ENCODE measurements around the gene TFR2. TPM values are rescaled to one million over a fixed set of nuclear protein-coding genes. Genes with fewer than 3 reads are reported as not detected.

TFR2 gene
- total RNA-seq, 1 experiment from 2014 or later = 5.7 TPM

DNA sequence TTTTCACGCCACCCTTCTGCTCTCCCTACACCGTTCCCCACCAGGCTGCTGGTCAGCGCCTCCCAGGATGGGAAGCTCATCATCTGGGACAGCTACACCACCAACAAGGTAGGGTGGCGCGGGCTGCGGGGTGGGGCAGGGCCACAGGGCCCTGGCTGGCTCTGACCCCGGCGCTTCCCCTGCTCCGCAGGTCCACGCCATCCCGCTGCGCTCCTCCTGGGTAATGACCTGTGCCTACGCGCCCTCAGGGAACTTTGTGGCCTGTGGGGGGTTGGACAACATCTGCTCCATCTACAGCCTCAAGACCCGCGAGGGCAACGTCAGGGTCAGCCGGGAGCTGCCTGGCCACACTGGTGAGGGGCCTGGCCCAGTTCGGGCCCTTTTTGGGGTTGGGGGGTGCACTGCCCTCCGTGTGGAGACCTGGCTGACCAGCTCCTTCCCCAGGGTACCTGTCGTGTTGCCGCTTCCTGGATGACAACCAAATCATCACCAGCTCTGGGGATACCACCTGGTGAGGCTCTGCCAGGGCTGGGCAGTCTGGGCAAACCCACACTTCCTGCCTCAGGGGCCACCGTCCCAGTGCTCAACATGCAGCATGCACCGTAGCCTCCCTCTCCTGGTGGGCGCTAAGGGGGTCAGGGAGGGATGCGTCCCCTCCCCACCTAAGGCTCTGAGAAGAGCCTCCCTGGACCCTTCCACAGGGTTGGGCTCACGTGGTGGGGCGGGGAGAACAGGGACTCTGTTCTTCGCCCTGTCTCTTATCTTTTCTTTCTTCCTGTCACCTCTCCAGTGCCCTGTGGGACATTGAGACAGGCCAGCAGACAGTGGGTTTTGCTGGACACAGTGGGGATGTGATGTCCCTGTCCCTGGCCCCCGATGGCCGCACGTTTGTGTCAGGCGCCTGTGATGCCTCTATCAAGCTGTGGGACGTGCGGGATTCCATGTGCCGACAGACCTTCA is 36.2 kb upstream of the TFR2 start (continued):
- TF ChIP-seq ARID4B (CRISPR knock-in tag; IDR thresholded peaks at IDR 0.05; ENCODE audit: borderline replicate concordance) = no peak

DNA sequence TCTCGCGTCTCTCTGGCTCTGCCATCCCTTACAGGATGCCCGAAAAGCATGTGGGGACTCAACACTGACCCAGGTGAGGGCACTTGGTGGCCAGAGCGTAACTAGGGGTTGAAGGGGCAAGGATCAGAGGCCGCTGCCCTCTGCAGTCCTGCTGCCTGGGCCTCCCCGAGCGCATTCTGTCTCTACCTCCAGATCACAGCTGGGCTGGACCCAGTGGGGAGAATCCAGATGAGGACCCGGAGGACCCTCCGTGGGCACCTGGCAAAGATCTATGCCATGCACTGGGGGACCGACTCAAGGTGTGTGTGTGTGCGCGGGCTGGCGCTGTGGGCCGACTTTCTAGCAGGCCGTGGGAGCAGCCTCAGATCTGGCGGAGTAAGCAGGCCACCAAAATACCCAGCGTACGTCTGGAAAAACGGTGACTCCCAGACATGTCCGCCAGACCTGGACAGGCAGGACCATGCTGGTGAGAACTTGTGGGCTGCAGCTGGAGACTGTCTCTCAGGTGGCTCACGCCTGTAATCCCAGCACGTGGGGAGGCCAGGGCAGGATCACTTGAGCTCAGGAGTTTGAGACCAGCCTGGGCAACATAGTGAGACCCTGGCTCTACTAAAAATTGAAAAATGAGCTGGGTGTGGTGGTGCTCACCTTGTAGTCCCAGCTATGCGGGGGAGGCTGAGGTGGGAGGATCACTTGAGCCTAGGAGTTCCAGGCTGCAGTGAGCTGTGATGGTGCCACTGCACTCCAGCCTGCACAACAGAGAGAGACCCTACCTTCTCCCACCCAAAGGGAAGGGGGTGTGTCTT is 35.4 kb upstream of the TFR2 start:
- H3K27ac Mint-ChIP-seq = peak overlapping the region; percentile 95
- no peak for TF ChIP-seq SMAD4 (CRISPR knock-in tag; IDR thresholded peaks at IDR 0.05)
- no peak for TF ChIP-seq ZNF281 (CRISPR knock-in tag; IDR thresholded peaks at IDR 0.05)
- TF ChIP-seq ZNF121 (CRISPR knock-in tag; IDR thresholded peaks at IDR 0.05) = peak; percentile 84
- no peaks in the 10 kb centered on the region for H3K9me3 Mint-ChIP-seq
- peaks cover 14% of the 10 kb centered on the region for H3K36me3 Mint-ChIP-seq
- H3K4me3 Mint-ChIP-seq = peak overlapping the region; percentile 73
- no peak for ATAC-seq
- DNase-seq (ENCODE audit: low spot score) = no peak
- H3K4me1 Mint-ChIP-seq = peaks cover 11% of the 10 kb centered on the region
- H3K27me3 Mint-ChIP-seq (ENCODE audit: low read depth) = peaks cover 15% of the 10 kb centered on the region
- CTCF ChIA-PET = interaction anchor here (0.6 to 4.1 kb wide), 8 partner anchors 13 to 119 kb away, joined by 3 to 18 read pairs (median 4); no protein-coding TSS in a partner anchor
- POLR2A ChIA-PET = interaction anchor here (0.5 to 1.4 kb wide), 3 partner anchors 12 to 44 kb away, joined by 3 to 4 read pairs (median 3); no protein-coding TSS in a partner anchor

DNA sequence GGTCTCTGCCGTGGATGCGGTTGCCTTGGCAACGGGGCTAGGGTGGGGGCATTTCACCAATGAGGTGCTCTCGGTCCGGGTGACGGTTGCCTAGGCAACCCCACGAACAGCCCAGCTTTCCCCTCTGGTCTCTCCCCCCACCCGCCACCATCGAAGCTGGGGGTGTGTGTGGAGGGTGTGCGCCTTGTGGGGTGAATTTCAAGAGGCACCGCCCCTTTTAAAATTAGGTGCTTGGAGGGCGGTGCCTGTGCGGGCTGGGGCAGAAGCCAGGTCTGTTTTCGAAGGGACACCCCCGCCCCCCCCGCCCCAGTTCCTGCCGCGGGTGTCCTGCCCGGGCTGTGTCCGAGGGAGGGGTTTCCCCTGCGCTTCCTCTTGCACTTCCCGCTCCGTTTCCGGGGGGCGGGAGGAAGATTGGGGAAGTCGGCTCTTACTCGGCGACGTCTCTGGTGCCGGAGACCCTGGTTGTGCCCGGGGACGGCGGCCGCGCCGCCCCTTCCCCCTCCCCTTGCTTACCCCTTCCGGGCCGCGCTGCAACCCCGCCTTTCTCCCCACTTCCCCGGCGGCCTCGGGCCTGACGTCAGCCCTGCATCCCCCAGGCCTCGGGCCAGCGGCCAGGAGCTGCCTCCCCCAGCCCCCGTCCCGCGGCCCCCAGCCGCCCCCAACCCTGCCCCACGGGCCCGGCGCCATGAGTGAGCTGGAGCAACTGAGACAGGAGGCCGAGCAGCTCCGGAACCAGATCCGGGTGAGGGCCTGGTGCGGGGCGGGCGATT is 34.4 kb upstream of the TFR2 start:
- Mint-ChIP-seq H3K4me1 (peaks cover 11% of the 10 kb centered on the region), H3K9me3 (no peaks in the 10 kb centered on the region), H3K4me3 (peak overlapping the region; percentile 73), H3K36me3 (peaks cover 14% of the 10 kb centered on the region), H3K27me3 (ENCODE audit: low read depth) (peaks cover 23% of the 10 kb centered on the region), H3K27ac (no peak overlapping the region)
- TF ChIP-seq ETV6 (CRISPR knock-in tag; IDR thresholded peaks at IDR 0.05) (peak; percentile 99), AFF4 (CRISPR knock-in tag; IDR thresholded peaks at IDR 0.05; ENCODE audit: borderline replicate concordance) (no peak), SP1 (CRISPR knock-in tag; conservative IDR thresholded peaks at IDR 0.05) (peak; percentile 37; the same call in 1 of the 2 replicates)
- CTCF ChIA-PET = interaction anchor here (0.6 to 4.1 kb wide), 7 partner anchors 14 to 120 kb away, joined by 3 to 18 read pairs (median 5); no protein-coding TSS in a partner anchor
- peak; percentile 75 for DNase-seq (ENCODE audit: low spot score)
- peak; percentile 32 for ATAC-seq
- POLR2A ChIA-PET = no interaction called here
